ENCODE measurements around the gene ASB18.

Gene ASB18

GRCh38 chr2:236180831-236181453, 83.3 kb downstream of the ASB18 start:
- TF ChIP-seq TAF1 (IDR thresholded peaks at IDR 0.05; ENCODE audit: borderline replicate concordance, insufficient read depth, low read length) (no peak), POLR2AphosphoS5 (IDR thresholded peaks at IDR 0.05; ENCODE audit: low read depth, low read length) (no peak), FOXP2 (optimal IDR thresholded peaks at IDR 0.05; ENCODE audit: borderline replicate concordance, extremely low read depth, extremely low read length, insufficient read depth) (no peak), REST (IDR thresholded peaks at IDR 0.05; ENCODE audit: insufficient read depth in 1 of 2, low read depth in 2 of 2, low read length in 2 of 2) (no peak), SIN3A (IDR thresholded peaks at IDR 0.05; ENCODE audit: borderline replicate concordance, insufficient read depth, low read length) (no peak)

GRCh38 chr2:236180076-236180816, 84.0 kb downstream of the ASB18 start:
- TF ChIP-seq SIN3A (IDR thresholded peaks at IDR 0.05; ENCODE audit: borderline replicate concordance, insufficient read depth, low read length) (no peak), REST (IDR thresholded peaks at IDR 0.05; ENCODE audit: insufficient read depth in 1 of 2, low read depth in 2 of 2, low read length in 2 of 2) (no peak), POLR2AphosphoS5 (IDR thresholded peaks at IDR 0.05; ENCODE audit: low read depth, low read length) (no peak), TAF1 (IDR thresholded peaks at IDR 0.05; ENCODE audit: borderline replicate concordance, insufficient read depth, low read length) (no peak), FOXP2 (optimal IDR thresholded peaks at IDR 0.05; ENCODE audit: borderline replicate concordance, extremely low read depth, extremely low read length, insufficient read depth) (no peak)

GRCh38 chr2:236179236-236180075, 84.8 kb downstream of the ASB18 start:
- TF ChIP-seq FOXP2 (optimal IDR thresholded peaks at IDR 0.05; ENCODE audit: borderline replicate concordance, extremely low read depth, extremely low read length, insufficient read depth): no peak
- TF ChIP-seq SIN3A (IDR thresholded peaks at IDR 0.05; ENCODE audit: borderline replicate concordance, insufficient read depth, low read length): no peak
- no peak for TF ChIP-seq REST (IDR thresholded peaks at IDR 0.05; ENCODE audit: insufficient read depth in 1 of 2, low read depth in 2 of 2, low read length in 2 of 2)
- TF ChIP-seq TAF1 (IDR thresholded peaks at IDR 0.05; ENCODE audit: borderline replicate concordance, insufficient read depth, low read length): no peak
- TF ChIP-seq POLR2AphosphoS5 (IDR thresholded peaks at IDR 0.05; ENCODE audit: low read depth, low read length): no peak

GRCh38 chr2:236178890-236179235, 85.3 kb downstream of the ASB18 start:
- TF ChIP-seq REST (IDR thresholded peaks at IDR 0.05; ENCODE audit: insufficient read depth in 1 of 2, low read depth in 2 of 2, low read length in 2 of 2): no peak
- no peak for TF ChIP-seq FOXP2 (optimal IDR thresholded peaks at IDR 0.05; ENCODE audit: borderline replicate concordance, extremely low read depth, extremely low read length, insufficient read depth)
- TF ChIP-seq SIN3A (IDR thresholded peaks at IDR 0.05; ENCODE audit: borderline replicate concordance, insufficient read depth, low read length): no peak
- no peak for TF ChIP-seq POLR2AphosphoS5 (IDR thresholded peaks at IDR 0.05; ENCODE audit: low read depth, low read length)
- TF ChIP-seq TAF1 (IDR thresholded peaks at IDR 0.05; ENCODE audit: borderline replicate concordance, insufficient read depth, low read length): no peak
